ENCODE measurements around the gene MXRA8. TPM values are rescaled to one million over a fixed set of nuclear protein-coding genes. Genes with fewer than 3 reads are reported as not detected.
A peak's percentile ranks its signal among the peaks of the same experiment; 100 is the strongest.

Gene MXRA8
- total RNA-seq, 1 donor, result 735 TPM

DNA sequence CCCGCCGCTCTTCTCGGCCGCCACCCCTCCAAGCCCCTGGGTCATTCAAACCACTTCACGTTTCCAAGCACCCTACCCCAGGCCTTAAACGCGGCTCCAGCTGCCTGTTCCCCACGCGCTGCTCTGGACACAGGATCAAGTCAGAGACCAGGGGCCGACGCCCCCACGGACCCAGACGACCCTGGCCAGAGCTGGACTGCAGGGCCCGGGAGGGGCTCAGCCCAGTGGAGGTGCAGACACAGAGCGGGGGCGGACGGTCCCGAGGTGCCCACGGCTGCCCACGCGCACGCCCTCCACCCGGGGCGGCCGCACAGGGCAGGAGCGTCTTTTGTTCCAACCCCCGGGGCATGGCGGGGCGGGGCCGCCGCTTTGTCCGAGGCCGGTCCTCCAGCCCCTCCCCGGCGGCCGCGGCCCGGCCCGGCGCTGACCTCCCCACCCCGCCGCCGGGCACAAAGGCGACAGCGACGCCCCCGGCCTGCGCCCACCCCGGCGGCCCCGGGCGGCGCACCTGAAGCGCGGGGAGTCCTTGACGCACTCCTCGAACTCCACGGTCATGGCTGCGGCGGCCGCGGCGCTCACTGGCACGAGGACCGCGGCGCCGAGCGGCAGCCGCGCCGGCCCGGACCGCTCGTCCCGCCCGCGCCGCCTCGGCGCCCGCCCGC lies 51.0 kb downstream of the MXRA8 start:
- Histone ChIP-seq H3K4me1 (ENCODE audit: insufficient read depth, low read length) (peaks cover 34% of the 10 kb centered on the region), H2AFZ (ENCODE audit: low read length) (no peak overlapping the region), H3K79me2 (ENCODE audit: insufficient read depth, low read length) (peaks cover 60% of the 10 kb centered on the region), H3K27me3 (ENCODE audit: insufficient read depth, low read length) (no peaks in the 10 kb centered on the region), H3K9me3 (ENCODE audit: low read depth, low read length) (no peaks in the 10 kb centered on the region), H3K4me2 (ENCODE audit: insufficient read depth, low read length) (peak overlapping the region; percentile 89), H3K36me3 (ENCODE audit: insufficient read depth, low read length) (peaks cover 18% of the 10 kb centered on the region), H4K20me1 (ENCODE audit: insufficient read depth, low read length) (peaks cover 47% of the 10 kb centered on the region), H3K4me3 (ENCODE audit: insufficient read depth, low read length) (peak overlapping the region; percentile 86), H3K27ac (ENCODE audit: low read depth, low read length) (peak overlapping the region; percentile 28)
- TF ChIP-seq, protein P1, sequence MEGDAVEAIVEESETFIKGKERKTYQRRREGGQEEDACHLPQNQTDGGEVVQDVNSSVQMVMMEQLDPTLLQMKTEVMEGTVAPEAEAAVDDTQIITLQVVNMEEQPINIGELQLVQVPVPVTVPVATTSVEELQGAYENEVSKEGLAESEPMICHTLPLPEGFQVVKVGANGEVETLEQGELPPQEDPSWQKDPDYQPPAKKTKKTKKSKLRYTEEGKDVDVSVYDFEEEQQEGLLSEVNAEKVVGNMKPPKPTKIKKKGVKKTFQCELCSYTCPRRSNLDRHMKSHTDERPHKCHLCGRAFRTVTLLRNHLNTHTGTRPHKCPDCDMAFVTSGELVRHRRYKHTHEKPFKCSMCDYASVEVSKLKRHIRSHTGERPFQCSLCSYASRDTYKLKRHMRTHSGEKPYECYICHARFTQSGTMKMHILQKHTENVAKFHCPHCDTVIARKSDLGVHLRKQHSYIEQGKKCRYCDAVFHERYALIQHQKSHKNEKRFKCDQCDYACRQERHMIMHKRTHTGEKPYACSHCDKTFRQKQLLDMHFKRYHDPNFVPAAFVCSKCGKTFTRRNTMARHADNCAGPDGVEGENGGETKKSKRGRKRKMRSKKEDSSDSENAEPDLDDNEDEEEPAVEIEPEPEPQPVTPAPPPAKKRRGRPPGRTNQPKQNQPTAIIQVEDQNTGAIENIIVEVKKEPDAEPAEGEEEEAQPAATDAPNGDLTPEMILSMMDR (IDR thresholded peaks at IDR 0.05; ENCODE audit: extremely low read depth, low read depth, low read length), result no peak
- peak; percentile 95 for DNase-seq (ENCODE audit: insufficient read length, low spot score, missing footprints)

DNA sequence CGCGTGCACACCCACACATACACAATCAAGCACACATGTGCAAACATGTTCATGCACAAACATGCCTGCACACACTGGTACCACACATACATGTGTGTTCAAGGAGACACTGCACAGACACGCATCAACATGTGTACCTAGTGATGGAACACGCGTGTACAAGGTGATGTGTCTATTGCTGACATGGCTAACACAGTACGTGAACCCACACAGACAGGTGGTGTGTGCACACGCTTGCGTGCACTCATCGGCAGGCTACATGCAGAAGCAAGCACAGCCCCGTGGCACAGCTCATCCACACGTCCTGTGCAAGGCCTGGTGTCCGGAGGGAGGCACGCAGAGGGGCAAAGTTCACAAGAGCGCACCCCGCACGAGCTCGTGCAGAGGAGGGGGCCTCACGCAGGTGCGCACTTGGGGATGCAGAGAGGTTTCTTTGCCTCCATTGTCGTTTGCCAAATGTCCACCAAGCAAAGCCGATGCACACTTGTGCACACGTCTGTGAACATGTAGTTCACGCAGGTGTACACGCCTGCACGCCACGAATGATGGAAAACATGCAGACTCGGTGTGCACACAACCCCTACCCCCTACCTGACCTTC lies 51.6 kb downstream of the MXRA8 start:
- H2AFZ ChIP-seq (ENCODE audit: low read length), result no peak overlapping the region
- TF ChIP-seq, protein P1 (IDR thresholded peaks at IDR 0.05; ENCODE audit: extremely low read depth, low read depth, low read length), result no peak
- no peak for DNase-seq (ENCODE audit: insufficient read length, low spot score, missing footprints)
- H4K20me1 ChIP-seq (ENCODE audit: insufficient read depth, low read length), result peaks cover 53% of the 10 kb centered on the region
- H3K4me3 ChIP-seq (ENCODE audit: insufficient read depth, low read length), result peak overlapping the region; percentile 86
- no peaks in the 10 kb centered on the region for H3K9me3 ChIP-seq (ENCODE audit: low read depth, low read length)
- H3K4me2 ChIP-seq (ENCODE audit: insufficient read depth, low read length), result peak overlapping the region; percentile 89
- peaks cover 62% of the 10 kb centered on the region for H3K79me2 ChIP-seq (ENCODE audit: insufficient read depth, low read length)
- no peaks in the 10 kb centered on the region for H3K27me3 ChIP-seq (ENCODE audit: insufficient read depth, low read length)
- peaks cover 18% of the 10 kb centered on the region for H3K36me3 ChIP-seq (ENCODE audit: insufficient read depth, low read length)
- H3K27ac ChIP-seq (ENCODE audit: low read depth, low read length), result peak overlapping the region; percentile 28
- H3K4me1 ChIP-seq (ENCODE audit: insufficient read depth, low read length), result peaks cover 34% of the 10 kb centered on the region

DNA sequence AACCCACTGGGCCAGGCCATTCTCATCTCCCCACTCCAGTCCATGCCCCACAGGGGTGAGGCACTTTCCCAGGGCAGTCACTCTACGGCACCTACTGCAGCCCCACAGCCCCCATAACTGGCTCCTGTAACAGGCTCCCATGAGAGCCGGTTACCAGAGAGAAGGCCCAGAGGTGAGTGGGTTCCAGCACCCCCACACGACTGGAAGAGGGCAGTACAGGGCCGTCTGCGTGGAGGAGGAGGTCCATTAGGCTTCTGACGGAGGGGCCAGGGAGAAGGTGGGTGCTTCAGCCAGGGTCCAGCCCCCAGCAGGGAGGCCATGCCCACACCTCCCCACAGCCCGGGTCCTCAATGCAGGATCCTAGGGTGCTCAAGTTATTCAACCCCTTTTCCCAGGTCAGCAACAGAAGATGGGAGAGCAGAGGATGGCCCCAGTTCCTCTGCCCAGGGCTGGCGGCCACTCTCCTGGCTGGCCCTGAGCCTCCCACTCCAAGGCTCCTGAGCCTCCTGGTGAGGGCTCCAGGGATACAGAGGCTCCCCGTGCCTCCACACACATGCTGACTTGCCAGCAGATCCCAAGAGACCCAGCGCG lies 52.2 kb downstream of the MXRA8 start:
- Histone ChIP-seq H3K79me2 (ENCODE audit: insufficient read depth, low read length) (peaks cover 62% of the 10 kb centered on the region), H3K4me3 (ENCODE audit: insufficient read depth, low read length) (peak overlapping the region; percentile 86), H3K4me2 (ENCODE audit: insufficient read depth, low read length) (peak overlapping the region; percentile 89), H3K4me1 (ENCODE audit: insufficient read depth, low read length) (peaks cover 34% of the 10 kb centered on the region), H3K27ac (ENCODE audit: low read depth, low read length) (peak overlapping the region; percentile 51), H2AFZ (ENCODE audit: low read length) (no peak overlapping the region), H4K20me1 (ENCODE audit: insufficient read depth, low read length) (peaks cover 55% of the 10 kb centered on the region), H3K27me3 (ENCODE audit: insufficient read depth, low read length) (no peaks in the 10 kb centered on the region), H3K36me3 (ENCODE audit: insufficient read depth, low read length) (peaks cover 12% of the 10 kb centered on the region), H3K9me3 (ENCODE audit: low read depth, low read length) (no peaks in the 10 kb centered on the region)
- TF ChIP-seq, protein P1 (IDR thresholded peaks at IDR 0.05; ENCODE audit: extremely low read depth, low read depth, low read length), result peak; percentile 30
- peak; percentile 94 for DNase-seq (ENCODE audit: insufficient read length, low spot score, missing footprints)

All from osteoblast (primary cell).